ENCODE results near the gene ICE1. TPM values are rescaled to one million over a fixed set of nuclear protein-coding genes. Genes with fewer than 3 reads are reported as not detected.

ICE1 gene
- total RNA-seq, 1 donor from 2014 or later = 17.5 TPM

DNA sequence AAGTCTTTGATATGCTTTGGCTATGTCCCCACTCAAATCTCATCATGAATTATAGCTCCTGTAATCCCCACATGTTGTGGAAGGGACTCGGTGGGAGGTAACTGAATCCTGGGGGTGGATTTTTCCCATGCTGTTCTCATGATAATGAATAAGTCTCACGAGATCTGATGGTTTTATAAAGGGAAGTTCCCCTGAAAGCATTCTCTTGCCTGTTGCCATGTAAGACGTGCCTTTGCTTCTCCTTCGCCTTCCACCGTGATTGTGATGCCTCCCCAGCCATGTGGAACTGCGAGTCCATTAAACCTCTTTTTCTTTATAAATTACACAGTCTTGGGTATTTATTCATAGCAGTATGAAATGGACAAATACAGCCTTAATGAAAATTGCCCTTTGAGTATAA is 44.7 kb upstream of the ICE1 start:
- H3K27ac ChIP-seq (replicated peaks) = no peak overlapping the region

DNA sequence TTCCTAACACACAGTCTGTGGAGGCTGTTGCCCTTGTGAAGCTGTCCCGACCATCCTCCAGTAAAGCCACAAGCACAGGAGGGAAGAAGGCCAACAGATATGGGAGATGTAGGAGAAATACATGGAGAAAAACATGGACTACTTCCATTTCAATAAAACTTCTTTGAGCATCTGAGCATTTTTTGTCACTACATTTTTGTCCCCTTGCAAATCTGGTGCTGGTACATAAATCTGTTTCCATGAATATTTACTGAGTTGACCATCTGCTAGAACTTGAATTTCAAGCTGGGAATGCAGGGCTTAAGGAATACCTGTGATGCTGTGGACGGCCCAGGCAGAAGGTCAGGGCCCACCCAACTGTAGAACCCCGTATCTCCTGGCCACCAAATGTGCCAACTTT is 43.9 kb upstream of the ICE1 start:
- no peaks in the 10 kb centered on the region for H3K27me3 ChIP-seq (ENCODE audit: low read depth)
- H3K4me3 ChIP-seq = no peak overlapping the region
- TF ChIP-seq, protein P1, sequence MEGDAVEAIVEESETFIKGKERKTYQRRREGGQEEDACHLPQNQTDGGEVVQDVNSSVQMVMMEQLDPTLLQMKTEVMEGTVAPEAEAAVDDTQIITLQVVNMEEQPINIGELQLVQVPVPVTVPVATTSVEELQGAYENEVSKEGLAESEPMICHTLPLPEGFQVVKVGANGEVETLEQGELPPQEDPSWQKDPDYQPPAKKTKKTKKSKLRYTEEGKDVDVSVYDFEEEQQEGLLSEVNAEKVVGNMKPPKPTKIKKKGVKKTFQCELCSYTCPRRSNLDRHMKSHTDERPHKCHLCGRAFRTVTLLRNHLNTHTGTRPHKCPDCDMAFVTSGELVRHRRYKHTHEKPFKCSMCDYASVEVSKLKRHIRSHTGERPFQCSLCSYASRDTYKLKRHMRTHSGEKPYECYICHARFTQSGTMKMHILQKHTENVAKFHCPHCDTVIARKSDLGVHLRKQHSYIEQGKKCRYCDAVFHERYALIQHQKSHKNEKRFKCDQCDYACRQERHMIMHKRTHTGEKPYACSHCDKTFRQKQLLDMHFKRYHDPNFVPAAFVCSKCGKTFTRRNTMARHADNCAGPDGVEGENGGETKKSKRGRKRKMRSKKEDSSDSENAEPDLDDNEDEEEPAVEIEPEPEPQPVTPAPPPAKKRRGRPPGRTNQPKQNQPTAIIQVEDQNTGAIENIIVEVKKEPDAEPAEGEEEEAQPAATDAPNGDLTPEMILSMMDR (IDR thresholded peaks at IDR 0.05; ENCODE audit: borderline replicate concordance) = no peak
- intact Hi-C loops (cut with micrococcal nuclease) = no loop called here
- DNase-seq = no peak
- H3K36me3 ChIP-seq = no peaks in the 10 kb centered on the region
- no peak overlapping the region for H3K27ac ChIP-seq (replicated peaks)
- H3K4me1 ChIP-seq = peaks cover 6% of the 10 kb centered on the region
- no peaks in the 10 kb centered on the region for H3K9me3 ChIP-seq (replicated peaks)

More for the DNA sequence above, 44.7 kb upstream of the ICE1 start:
- TF ChIP-seq, protein P1 (IDR thresholded peaks at IDR 0.05; ENCODE audit: borderline replicate concordance) = no peak
- DNase-seq = no peak
- intact Hi-C loops (cut with micrococcal nuclease) = no loop called here
- H3K4me3 ChIP-seq = no peak overlapping the region
- H3K36me3 ChIP-seq = no peaks in the 10 kb centered on the region
- H3K27me3 ChIP-seq (ENCODE audit: low read depth) = no peaks in the 10 kb centered on the region
- peaks cover 6% of the 10 kb centered on the region for H3K4me1 ChIP-seq
- no peaks in the 10 kb centered on the region for H3K9me3 ChIP-seq (replicated peaks)

DNA sequence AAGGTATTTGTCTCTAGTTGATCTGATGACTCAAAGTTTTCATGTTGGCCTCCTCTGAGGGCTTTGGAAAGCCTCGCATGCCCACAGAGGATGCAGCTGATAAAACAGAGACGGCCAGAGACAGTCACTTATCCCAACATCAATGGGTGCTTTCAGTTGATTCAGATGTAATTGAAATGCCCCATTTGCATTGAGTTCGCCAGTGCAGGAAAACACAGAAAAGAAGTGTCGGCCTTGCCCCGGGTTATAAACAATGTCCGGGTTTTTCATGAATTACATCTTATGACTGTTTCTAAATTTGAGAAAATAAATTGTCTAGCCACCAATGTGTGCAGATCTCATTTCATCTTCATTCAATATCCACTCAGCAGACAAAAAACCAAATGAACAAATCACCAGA is 42.2 kb upstream of the ICE1 start:
- DNase-seq = no peak
- H3K4me3 ChIP-seq = no peak overlapping the region
- H3K27ac ChIP-seq (replicated peaks) = no peak overlapping the region
- intact Hi-C loops (cut with micrococcal nuclease) = no loop called here
- no peaks in the 10 kb centered on the region for H3K4me1 ChIP-seq
- TF ChIP-seq, protein P1 (IDR thresholded peaks at IDR 0.05; ENCODE audit: borderline replicate concordance) = no peak
- H3K27me3 ChIP-seq (ENCODE audit: low read depth) = no peaks in the 10 kb centered on the region
- H3K9me3 ChIP-seq (replicated peaks) = no peaks in the 10 kb centered on the region
- H3K36me3 ChIP-seq = no peaks in the 10 kb centered on the region

DNA sequence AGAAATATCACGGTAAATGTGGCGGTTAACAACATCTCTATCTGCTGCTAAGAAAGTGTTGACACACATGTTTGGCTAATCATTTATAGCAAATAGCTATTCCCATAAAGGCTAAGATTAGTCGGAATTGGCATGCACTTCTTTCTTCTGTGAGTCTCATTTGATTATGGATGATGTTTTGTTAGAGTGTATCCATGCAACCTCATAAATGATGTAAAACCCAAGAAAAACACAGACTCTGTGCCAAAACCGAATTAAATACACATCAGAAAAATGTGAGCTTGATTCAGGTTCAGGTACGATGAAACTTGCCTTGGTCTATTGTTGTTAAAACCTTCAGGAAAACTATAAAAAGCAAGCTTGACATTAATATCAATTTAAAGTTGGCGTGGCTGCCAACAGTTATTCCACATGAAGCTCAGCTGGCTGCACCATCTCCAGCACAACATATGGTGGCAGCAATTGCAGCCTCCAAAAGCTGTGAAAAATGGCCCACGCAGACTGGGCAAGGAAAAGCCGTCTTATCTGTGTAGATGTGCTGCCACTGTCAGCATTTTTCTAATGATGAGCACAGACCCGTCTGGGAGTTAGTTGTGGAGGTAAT is 41.1 kb upstream of the ICE1 start:
- Histone ChIP-seq H3K4me3 (no peak overlapping the region), H3K27ac (replicated peaks) (no peak overlapping the region), H3K36me3 (no peaks in the 10 kb centered on the region), H3K9me3 (replicated peaks) (no peaks in the 10 kb centered on the region), H3K27me3 (ENCODE audit: low read depth) (no peaks in the 10 kb centered on the region), H3K4me1 (no peaks in the 10 kb centered on the region)
- intact Hi-C loops (cut with micrococcal nuclease) = no loop called here
- no peak for DNase-seq
- TF ChIP-seq, protein P1 (IDR thresholded peaks at IDR 0.05; ENCODE audit: borderline replicate concordance) = no peak

DNA sequence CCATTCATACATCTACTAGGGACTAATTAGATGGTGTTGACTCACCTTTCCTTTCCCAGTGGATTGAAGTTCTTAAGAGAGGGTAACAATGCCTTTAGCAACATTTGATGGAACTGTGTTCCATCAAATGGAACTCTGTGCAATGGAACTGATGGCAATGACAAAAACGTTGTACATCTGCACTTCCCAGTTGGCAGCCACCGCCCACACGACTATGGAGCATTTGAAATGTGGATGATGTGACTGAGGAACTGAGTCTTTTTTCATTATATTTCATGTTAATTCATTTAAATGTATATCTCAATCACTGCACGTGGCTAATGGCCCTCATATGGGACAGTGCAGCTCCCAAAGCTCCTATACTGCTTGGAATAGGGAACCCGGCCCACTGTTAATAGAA is 39.0 kb upstream of the ICE1 start:
- H3K4me1 ChIP-seq = no peaks in the 10 kb centered on the region
- intact Hi-C loops (cut with micrococcal nuclease) = no loop called here
- no peaks in the 10 kb centered on the region for H3K9me3 ChIP-seq (replicated peaks)

More for the DNA sequence above, 39.0 kb upstream of the ICE1 start:
- no peak for DNase-seq
- Histone ChIP-seq H3K36me3 (no peaks in the 10 kb centered on the region), H3K4me3 (no peak overlapping the region), H3K27me3 (ENCODE audit: low read depth) (no peaks in the 10 kb centered on the region), H3K27ac (replicated peaks) (no peak overlapping the region)
- TF ChIP-seq, protein P1 (IDR thresholded peaks at IDR 0.05; ENCODE audit: borderline replicate concordance) = no peak
